Forelimb muscle (tissue), 1 donor: Measurements from ENCODE around the gene SPACDR. TPM values are rescaled to one million over a fixed set of nuclear protein-coding genes. Genes with fewer than 3 reads are reported as not detected.
A peak's percentile ranks its signal among the peaks of the same experiment; 100 is the strongest.

ENCODE experiments used
- DNase-seq: peaks from one replicate; pipeline ENCODE4 v3.0.0-alpha.2; 2013; ENCODE audit warnings: low read depth
- polyA plus RNA-seq: library from polyadenylated mRNA; unstranded; fragments of 120-200 nt; gene quantifications from one replicate; pipeline ENCODE4 v1.2.1, GENCODE V29; 2013; ENCODE audit not compliant: insufficient read length

SPACDR gene
- polyA plus RNA-seq, 1 donor = 1.7 TPM

DNA sequence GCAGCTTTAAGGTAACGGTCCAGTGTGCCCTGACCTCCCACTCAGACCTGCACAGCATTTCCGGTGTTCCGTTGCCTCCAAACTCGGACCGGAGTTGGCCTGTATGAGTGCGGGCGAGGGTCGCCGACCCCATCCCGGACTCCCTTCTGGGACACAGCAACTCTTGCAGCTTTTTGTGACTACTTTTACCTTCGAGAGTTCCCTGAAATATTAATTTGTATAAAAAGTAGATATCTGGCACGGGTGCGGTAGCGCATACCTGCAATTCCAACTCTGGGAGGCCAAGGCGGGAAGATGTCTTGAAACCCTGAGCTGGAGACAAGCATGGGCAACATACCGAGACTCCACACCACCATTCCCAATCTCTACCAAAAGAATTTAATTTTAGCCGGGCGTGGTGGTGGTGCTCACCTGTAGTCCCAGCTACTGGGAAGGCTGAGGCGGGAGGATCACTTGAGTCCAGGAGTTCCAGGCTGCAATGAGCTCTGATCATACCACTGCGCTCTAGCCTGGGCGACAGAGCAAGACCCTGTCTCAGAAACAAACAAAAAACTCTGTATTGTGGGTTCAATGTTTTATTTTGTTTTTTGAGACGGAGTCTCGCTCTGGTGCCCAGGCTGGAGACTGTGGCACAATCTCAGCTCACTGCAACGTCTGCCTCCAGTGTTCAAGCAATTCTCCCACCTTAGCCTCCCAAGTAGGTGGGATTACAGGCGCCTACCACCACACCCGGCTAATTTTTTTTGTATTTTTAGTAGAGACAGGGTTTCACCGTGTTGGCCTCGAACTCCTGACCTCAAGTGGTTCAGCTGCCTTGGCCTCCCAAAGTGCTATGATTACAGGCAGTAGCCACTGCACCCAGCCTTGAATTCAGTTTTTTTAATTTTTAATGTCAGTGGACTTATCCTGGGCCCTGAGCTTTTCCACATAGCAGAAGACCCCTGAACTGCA lies 26.6 kb downstream of the SPACDR start:
- DNase-seq = no peak

GRCh38 chr7:100435401-100436304 lies 28.4 kb downstream of the SPACDR start:
- DNase-seq = no peak

DNA sequence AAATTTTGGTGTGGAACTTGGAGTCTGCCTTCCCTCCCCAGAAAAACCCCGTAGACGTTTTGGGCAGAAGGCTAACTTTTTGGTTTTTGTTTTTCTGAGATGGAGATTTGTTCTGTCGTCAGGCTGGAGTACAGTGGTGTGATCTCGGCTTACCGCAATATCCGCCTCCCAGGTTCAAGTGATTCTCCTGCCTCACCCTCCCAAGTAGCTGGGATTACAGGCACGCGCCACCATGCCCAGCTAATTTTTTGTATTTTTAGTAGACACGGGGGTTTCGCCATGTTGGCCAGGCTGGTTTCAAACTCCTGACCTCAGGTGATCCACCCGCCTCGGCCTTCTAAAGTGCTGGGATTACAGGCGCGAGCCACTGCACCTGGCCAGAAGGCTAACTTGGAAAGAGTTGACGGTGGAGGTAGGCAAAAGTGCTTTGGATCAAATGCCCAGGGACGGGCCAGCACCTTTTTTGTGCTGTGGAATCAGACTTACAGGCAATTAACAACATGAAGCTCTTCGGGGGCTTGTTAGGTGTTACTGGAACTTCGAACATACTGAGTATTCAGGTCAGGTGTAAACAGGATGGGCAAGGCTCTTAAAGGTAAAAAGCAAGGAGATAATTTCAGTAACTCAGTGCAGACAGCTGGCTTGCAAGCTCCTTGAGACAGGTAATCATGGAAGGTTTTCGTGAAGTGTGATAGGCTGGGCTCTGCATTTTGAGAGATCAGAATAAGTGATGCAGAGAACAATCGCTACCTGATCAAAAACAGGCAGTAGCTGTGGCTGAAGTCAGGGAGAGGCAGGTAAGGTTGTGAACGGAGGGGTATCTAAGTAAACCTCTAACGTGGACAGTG lies 29.5 kb downstream of the SPACDR start:
- no peak for DNase-seq

DNA sequence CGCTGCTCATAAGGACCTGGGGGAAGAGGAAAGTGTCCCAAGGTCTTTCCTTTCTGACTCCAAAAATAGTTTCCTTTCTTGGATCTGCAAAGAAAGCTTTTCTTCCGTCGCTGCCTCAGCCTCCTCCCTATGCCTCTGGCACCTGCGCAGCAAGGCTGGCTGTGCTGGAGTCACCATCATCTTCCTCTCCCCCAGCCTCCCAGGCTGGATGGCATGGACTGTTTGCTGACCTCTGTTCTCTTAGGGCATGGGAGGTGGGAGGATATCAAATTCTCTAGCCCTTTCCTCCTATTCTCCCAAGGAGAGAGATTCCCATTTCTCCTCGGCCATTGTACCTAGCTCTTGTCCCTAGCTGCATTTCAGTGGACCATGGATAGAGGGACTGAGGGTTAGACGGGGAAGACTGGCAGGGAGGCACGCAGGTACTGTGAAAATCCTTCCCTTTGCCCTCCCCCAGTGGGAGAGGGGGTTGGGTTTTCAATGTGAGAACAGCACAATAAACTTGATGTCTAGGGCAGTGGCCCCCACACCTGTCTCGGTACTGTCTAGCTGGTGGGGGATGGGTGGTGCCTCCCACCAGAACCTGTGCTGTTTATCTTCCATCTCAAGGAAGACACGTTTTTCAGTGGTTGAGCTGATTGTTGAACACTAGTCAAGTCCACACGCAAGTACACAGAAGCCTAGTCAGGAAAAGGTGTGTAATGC lies 30.3 kb downstream of the SPACDR start:
- no peak for DNase-seq

DNA sequence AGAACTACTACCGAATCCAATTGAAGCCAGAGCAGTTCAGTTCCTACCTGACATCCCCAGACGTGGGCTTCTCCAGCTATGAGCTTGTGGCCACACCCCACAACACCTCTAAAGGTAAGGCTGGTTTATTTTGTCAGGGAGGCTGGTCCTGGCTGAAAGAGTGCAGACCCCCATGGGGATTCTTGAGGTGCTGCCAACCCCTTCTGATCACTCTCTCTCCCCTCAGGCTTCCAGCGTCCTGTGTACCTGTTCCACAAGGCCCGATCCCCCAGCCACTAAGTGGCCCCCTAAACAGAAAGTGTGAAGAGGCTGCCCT lies 30.8 kb downstream of the SPACDR start:
- DNase-seq = no peak

DNA sequence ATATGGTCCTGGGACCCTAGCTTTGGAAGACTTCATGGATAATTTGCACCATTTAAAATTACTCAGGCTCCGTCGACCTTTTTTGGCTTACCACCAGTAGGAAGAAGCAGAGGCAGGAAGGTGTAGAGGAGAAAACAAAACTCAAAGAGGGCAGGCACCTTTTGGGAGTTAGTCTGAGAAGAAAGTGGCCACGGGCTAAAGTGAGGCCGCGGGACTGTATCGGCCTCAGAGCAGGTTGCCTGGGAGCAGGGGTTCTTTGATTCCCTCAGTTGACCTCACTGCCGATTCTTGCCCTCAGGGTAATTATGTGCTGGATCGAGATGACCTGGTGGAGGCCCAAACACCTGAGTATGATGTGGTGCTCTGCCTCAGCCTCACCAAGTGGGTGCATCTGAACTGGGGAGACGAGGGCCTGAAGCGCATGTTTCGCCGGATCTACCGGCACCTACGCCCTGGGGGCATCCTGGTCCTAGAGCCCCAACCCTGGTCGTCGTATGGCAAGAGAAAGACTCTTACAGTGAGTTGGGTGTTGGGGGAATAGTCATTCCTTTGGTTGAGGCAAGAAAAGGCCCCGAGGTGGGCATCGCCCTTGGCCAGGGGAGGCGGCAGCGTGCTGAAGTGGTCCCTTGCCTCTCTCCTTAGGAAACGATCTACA lies 31.3 kb downstream of the SPACDR start:
- DNase-seq = no peak

DNA sequence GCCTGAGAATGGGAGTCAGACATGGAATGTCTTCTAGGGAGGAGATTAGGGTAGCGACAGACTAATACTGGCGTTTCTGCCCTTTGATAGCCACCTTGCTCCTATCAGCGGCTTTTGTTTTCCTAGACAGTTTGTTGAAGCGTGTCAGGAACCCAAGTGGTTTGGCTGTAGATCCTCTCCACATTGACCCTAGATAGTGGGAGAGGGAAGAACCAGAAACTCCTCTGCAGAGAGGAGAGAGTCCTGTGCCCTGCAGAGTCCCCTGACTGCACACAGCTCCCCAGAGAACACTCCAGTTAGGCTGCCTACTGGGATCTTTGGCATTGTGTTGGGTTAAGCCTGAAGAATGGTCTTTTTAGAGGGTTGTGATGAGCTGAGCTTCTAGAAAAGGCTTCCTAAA lies 32.0 kb downstream of the SPACDR start:
- no peak for DNase-seq

DNA sequence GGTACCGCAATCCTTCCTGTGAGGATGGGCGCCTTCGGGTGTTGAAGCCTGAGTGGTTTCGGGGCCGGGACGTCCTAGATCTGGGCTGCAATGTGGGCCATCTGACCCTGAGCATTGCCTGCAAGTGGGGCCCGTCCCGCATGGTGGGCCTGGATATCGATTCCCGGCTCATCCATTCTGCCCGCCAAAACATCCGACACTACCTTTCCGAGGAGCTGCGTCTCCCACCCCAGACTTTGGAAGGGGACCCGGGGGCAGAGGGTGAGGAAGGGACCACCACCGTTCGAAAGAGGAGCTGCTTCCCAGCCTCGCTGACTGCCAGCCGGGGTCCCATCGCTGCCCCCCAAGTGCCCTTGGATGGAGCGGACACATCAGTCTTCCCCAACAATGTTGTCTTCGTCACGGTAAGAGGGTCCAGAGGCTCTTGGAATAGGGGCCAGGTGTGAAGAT lies 32.7 kb downstream of the SPACDR start:
- no peak for DNase-seq

GRCh38 chr7:100430493-100431285 lies 33.4 kb downstream of the SPACDR start:
- DNase-seq = no peak

GRCh38 chr7:100429637-100430492 lies 34.2 kb downstream of the SPACDR start, which contains the start of gene MEPCE:
MEPCE (plus strand) TSS chr7:100429831; CDS start chr7:100430019, 188 bp downstream.
- DNase-seq = peak; percentile 90

DNA sequence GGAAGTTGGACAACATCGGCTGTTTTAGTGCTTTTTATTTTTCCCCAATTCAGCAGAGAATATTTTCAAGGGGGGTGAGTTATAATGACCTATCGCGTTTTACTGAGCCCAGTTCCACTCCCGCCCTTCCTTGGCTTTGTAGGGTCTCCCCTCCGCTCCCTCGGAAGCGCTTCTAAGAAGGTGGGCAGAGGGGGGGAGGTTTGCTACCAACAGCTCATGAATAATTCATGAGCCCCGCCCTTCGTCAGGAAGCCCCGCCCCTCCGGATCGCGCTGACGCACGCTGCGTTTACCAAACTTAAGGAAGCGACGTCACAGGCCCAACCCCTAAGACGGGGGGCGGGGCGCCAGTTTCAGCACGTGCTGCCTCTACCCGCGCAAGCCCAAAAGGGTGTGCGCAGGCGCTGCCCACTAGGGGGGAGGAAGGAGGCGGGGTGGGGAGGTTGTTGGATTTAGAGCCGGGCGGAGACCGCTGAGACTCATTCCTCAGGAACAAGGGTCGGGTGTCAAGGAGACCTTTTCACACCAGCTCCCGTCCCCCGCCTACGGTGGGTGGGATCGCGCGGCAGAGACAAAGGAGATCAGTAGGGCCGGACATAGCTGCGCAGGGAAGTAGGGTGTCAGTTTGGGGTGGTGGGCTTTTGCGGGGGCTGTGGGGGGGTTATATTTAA lies 35.0 kb downstream of the SPACDR start:
- peak; percentile 97 for DNase-seq

DNA sequence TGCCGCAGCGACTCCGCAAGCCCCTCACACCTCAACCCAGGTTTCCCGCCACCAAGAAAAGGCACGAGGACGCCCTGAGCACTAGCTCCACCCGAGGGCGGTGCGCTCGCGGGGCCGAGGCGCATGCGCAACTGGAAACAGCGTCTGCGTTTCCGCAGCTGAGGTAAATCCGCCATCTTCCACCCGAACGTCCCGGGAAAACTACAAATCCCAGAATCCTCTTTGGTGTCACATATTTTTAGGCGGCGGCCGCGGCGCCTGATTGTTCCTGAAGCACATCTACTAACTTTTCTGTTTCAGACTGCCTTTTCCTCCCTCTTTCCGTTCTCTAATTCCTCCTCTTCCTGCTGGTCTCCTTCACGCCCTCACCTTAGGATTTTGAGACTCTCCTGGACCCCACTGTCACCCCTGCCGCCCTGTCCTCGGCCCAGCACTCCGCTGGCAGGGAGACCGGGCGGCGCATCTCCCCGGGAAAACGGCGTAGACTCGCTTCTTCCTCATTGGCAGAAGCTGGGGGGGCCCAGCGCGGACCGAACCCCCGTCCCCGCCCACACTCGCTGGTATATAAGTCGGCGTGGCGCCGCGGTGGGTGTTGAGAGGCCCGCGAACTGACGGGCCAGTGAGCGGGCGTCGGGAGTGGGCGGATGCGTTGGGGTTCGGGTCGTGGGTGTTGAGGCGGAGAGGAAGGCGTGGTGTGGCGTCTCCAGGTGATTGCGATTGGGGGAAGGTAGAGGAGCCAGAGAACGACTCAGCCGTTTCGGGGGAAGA lies 35.7 kb downstream of the SPACDR start, which contains the start of gene ZCWPW1:
ZCWPW1 (minus strand) TSS at position 505 of the 768 bp plus-strand sequence. CDS start 8,054 bp downstream, outside the sequence.
- DNase-seq = peak; percentile 97

DNA sequence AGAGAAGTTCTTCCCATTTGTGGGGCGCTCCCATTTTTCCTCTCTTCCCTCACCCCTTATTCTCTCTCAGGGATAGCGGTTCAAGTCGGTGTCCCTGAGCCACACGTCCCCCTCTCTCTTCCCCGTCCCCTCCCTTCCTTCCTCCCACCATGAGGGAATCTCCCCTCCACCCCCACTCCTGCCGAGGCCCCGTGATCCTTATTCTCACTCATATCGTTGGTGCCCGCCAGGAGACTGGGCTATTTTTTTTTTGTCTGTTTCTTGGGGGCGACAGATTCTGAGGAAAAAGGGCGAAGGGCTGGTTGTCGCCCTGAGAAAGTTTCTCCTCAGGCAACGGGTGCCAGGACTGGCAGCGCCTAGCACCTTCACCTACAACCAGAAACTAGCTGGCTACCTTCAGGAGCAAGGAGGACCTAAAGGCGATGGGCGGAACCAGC lies 36.3 kb downstream of the SPACDR start:
- DNase-seq = no peak

- DNase-seq = no peak
Measured at GRCh38 chr7:100426516-100426915, 37.5 kb downstream of the SPACDR start.

GRCh38 chr7:100425347-100425746 lies 38.7 kb downstream of the SPACDR start:
- no peak for DNase-seq

- DNase-seq = no peak
Measured at GRCh38 chr7:100423315-100423714, 40.7 kb downstream of the SPACDR start.

DNA sequence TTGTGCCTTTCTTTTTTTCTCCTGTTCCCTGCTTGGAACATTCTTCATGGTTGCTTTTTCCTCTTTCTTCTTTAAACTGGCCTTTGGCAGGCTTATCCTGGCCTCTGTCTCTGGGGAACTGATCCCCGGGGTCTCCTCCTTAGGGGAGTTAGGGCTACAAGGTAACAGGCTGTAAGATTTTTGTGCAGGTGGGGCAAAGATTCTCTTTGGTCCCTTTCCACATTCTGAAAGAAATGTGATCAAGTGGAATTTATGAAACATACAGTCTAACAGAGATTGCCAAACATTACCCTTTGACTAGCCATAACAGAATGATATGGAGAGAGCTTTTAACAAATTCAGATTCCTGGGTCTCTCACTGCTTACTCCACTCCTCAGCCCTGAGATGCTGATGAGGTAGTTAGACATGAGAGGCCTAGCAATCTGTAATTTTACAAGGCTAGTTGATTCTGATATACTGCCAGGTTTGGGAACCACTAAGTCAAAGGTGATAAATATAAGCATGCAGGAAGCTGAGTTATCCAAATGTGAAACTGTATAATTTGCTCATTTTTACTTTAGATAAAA lies 44.3 kb downstream of the SPACDR start:
- DNase-seq = no peak
